Duodenal mucosa (tissue), 2 donors: ENCODE data around the gene DCTN5.
"Not testable (repeated sequence)": the region's sequence is repeated elsewhere in the genome, so short reads cannot be mapped to it uniquely, and the experiment has no call there.

Experiments
- H3K27ac ChIP-seq: one replicate; pipeline ENCODE4 v1.7.0; 2013; ENCODE audit warnings: low read depth, low read length
- H3K27me3 ChIP-seq, 2 donors: one replicate each; pipeline ENCODE4 v1.7.0; 2013; ENCODE audit warnings: low read length in 2 of 2, control low read depth in 1 of 2; ENCODE audit not compliant: insufficient read depth in 2 of 2, control insufficient read depth in 1 of 2
- H3K36me3 ChIP-seq, 2 donors: one replicate each; pipeline ENCODE4 v1.7.0; 2013; ENCODE audit warnings: low read length in 2 of 2, control low read depth in 1 of 2; ENCODE audit not compliant: insufficient read depth in 2 of 2, control insufficient read depth in 1 of 2
- H3K4me1 ChIP-seq, 2 donors: one replicate each; pipeline ENCODE4 v1.7.0; 2013; ENCODE audit warnings: low read length in 2 of 2, control low read depth in 1 of 2; ENCODE audit not compliant: insufficient read depth in 2 of 2, control insufficient read depth in 1 of 2
- H3K4me3 ChIP-seq, 2 donors: one replicate each; pipeline ENCODE4 v1.7.0; 2013; ENCODE audit warnings: low read length in 2 of 2, low read depth in 1 of 2
- H3K9ac ChIP-seq, 2 donors: one replicate each; pipeline ENCODE4 v1.7.0; 2013; ENCODE audit warnings: low read length in 2 of 2, low read depth in 1 of 2
- H3K9me3 ChIP-seq, 2 donors: one replicate each; pipeline ENCODE4 v1.7.0; 2013; ENCODE audit warnings: low read length in 2 of 2, control low read depth in 1 of 2; ENCODE audit not compliant: control insufficient read depth in 1 of 2

Gene DCTN5

GRCh38 chr16:23704772-23705516 is 63.7 kb downstream of the DCTN5 start:
- H3K9me3 ChIP-seq, result peaks cover 2 to 3% of the 10 kb centered on the region in 2 donors
- H3K27me3 ChIP-seq, result no peaks in the 10 kb centered on the region
- H3K4me1 ChIP-seq, result no peaks in the 10 kb centered on the region
- no peak overlapping the region for H3K9ac ChIP-seq
- H3K36me3 ChIP-seq, result peaks cover 5 to 56% of the 10 kb centered on the region in 2 donors
- no peak overlapping the region for H3K4me3 ChIP-seq
- H3K27ac ChIP-seq, result no peak overlapping the region

GRCh38 chr16:23705517-23705902 is 64.2 kb downstream of the DCTN5 start:
- Histone ChIP-seq H3K36me3 (peaks cover 5 to 58% of the 10 kb centered on the region in 2 donors), H3K27ac (no peak overlapping the region), H3K9ac (no peak overlapping the region), H3K27me3 (no peaks in the 10 kb centered on the region), H3K4me3 (no peak overlapping the region), H3K4me1 (no peaks in the 10 kb centered on the region), H3K9me3 (peaks cover 3% of the 10 kb centered on the region in 2 donors)

DNA sequence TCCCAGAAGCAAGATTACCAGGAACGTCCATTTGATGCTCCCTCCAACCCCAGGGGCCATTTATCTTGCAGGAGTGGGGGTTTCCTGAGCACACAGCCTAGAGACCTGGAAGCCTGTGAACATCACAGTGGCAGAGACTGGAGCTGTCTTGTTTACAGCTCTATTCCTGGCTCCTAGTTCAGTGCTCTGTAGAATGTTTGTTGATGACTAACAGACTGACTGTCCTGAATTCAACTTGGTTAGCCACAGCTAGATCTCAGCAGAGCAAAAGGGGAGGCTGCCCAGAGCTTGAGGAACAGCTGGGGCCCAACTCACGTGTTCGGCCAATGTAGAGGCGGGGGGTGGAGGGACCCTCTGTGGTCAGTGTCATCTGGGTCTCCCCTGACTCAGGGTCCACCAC is 65.2 kb downstream of the DCTN5 start:
- Histone ChIP-seq H3K27ac (no peak overlapping the region), H3K27me3 (no peaks in the 10 kb centered on the region), H3K36me3 (peaks cover 5 to 64% of the 10 kb centered on the region in 2 donors), H3K4me3 (no peak overlapping the region), H3K4me1 (peaks cover 0 to under 1% of the 10 kb centered on the region in 2 donors), H3K9ac (no peak overlapping the region), H3K9me3 (peaks cover 3% of the 10 kb centered on the region in 2 donors)

- peaks cover 3% of the 10 kb centered on the region in 2 donors for H3K9me3 ChIP-seq
- no peak overlapping the region for H3K9ac ChIP-seq
- no peak overlapping the region for H3K27ac ChIP-seq
- H3K4me1 ChIP-seq, result peaks cover 0 to 4% of the 10 kb centered on the region in 2 donors
- no peak overlapping the region for H3K4me3 ChIP-seq
- H3K36me3 ChIP-seq, result peaks cover 5 to 51% of the 10 kb centered on the region in 2 donors
- H3K27me3 ChIP-seq, result no peaks in the 10 kb centered on the region
Measured at GRCh38 chr16:23709536-23709935, 68.3 kb downstream of the DCTN5 start.

- Histone ChIP-seq H3K27ac (no peak overlapping the region), H3K27me3 (no peaks in the 10 kb centered on the region), H3K9ac (no peak overlapping the region), H3K4me3 (no peak overlapping the region), H3K9me3 (peaks cover 3% of the 10 kb centered on the region in 2 donors), H3K36me3 (peaks cover 5 to 46% of the 10 kb centered on the region in 2 donors), H3K4me1 (peaks cover 0 to 4% of the 10 kb centered on the region in 2 donors)
Measured at GRCh38 chr16:23710008-23710407, 68.7 kb downstream of the DCTN5 start.

GRCh38 chr16:23710504-23710903 is 69.2 kb downstream of the DCTN5 start:
- no peak overlapping the region for H3K9ac ChIP-seq
- H3K9me3 ChIP-seq, result peaks cover 3% of the 10 kb centered on the region in 2 donors
- no peak overlapping the region for H3K27ac ChIP-seq
- peaks cover 0 to 4% of the 10 kb centered on the region in 2 donors for H3K4me1 ChIP-seq
- H3K36me3 ChIP-seq, result peaks cover 5 to 42% of the 10 kb centered on the region in 2 donors
- no peak overlapping the region for H3K4me3 ChIP-seq
- H3K27me3 ChIP-seq, result no peaks in the 10 kb centered on the region

GRCh38 chr16:23711785-23712184 is 70.5 kb downstream of the DCTN5 start:
- no peaks in the 10 kb centered on the region for H3K27me3 ChIP-seq
- H3K9ac ChIP-seq, result peak overlapping the region in 1 of 2 donors; percentile 64
- peak overlapping the region; percentile 30 for H3K27ac ChIP-seq
- peaks cover 0 to 4% of the 10 kb centered on the region in 2 donors for H3K4me1 ChIP-seq
- H3K4me3 ChIP-seq, result peak overlapping the region; percentile 61 to 67
- peaks cover 4 to 33% of the 10 kb centered on the region in 2 donors for H3K36me3 ChIP-seq
- H3K9me3 ChIP-seq, result peaks cover 3% of the 10 kb centered on the region in 2 donors

DNA sequence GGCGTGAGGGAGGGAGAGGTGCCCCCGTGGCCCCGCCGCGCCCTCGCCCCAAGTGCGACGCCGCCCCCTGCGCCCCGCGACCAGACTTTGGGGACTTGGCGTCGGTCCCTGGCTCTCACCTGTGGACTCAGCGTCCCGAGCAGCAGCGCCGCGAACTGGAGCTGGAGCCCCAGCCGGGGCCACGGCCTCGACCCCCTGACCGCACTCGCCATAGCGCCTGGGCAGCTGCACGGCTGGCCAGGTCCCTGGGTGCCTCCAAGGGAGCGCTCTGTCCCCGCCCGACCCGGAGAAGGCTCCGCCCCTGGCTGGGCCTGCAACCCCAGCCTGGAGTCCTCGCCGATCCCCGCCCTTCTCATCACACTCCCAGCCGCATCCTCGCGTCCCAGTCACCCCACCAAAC is 71.7 kb downstream of the DCTN5 start, which contains the start of gene ERN2:
Gene ERN2 (minus strand): TSS at position 247 of the 400 bp plus-strand sequence. CDS start 35 bp downstream, at position 212.
- Histone ChIP-seq H3K9ac (peak within 1 kb of the TSS; percentile 43 to 64), H3K27me3 (no peaks in the 10 kb centered on the region), H3K9me3 (peaks cover 3% of the 10 kb centered on the region in 2 donors), H3K36me3 (peaks cover 0 to 21% of the 10 kb centered on the region in 2 donors), H3K4me3 (peak within 1 kb of the TSS; percentile 61 to 67), H3K4me1 (peaks cover 0 to 4% of the 10 kb centered on the region in 2 donors), H3K27ac (peak within 1 kb of the TSS; percentile 30)

DNA sequence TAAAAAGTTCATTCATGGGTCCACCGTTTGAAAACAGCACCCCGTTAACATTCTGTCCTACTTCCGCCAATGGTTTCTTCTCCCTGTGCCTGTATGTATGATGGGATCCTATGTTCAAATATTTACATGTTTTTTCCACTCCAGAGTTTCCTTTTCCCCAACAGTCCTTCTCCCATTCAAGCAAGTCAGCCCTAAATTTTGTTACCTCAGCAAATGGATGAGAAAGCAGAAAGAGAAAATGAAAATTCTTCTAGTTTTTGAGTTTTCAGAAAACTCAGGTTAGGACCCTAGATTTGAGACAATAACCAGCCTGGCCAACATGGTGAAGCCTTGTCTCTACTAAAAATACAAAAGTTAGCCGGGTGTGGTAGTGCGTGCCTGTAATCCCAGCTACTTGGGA is 75.2 kb downstream of the DCTN5 start:
- peaks cover 0 to 4% of the 10 kb centered on the region in 2 donors for H3K27me3 ChIP-seq
- no peak overlapping the region for H3K27ac ChIP-seq
- no peak overlapping the region for H3K4me3 ChIP-seq
- no peak overlapping the region for H3K9ac ChIP-seq
- H3K4me1 ChIP-seq, result peaks cover 0 to 3% of the 10 kb centered on the region in 2 donors
- no peaks in the 10 kb centered on the region for H3K36me3 ChIP-seq
- H3K9me3 ChIP-seq, result no peaks in the 10 kb centered on the region

GRCh38 chr16:23722613-23723240 is 81.5 kb downstream of the DCTN5 start:
- not testable (repeated sequence) for H3K9ac ChIP-seq, H3K9me3 ChIP-seq, H3K36me3 ChIP-seq, H3K4me1 ChIP-seq, H3K27me3 ChIP-seq, H3K27ac ChIP-seq, H3K4me3 ChIP-seq
